Measurements from ENCODE around the gene INS. TPM values are rescaled to one million over a fixed set of nuclear protein-coding genes. Genes with fewer than 3 reads are reported as not detected.
A peak's percentile ranks its signal among the peaks of the same experiment; 100 is the strongest.

Gene INS
- total RNA-seq, 2 donors from 2014 or later: 1,947 to 16,276 TPM

GRCh38 chr11:2146051-2146450 lies 15.0 kb downstream of the INS start:
- WGBS, 2 donors: 31 to 47% methylated on average over 16 to 19 of the region's 19 CpGs
- Histone ChIP-seq H3K9me3 (no peaks in the 10 kb centered on the region), H3K36me3 (replicated peaks in 1 of 2; ENCODE audit: insufficient read depth in 1 of 2, low read depth in 2 of 2) (no peaks in the 10 kb centered on the region), H3K27ac (no peak overlapping the region), H3K27me3 (peaks cover 0 to 44% of the 10 kb centered on the region in 2 donors), H3K4me1 (peaks cover 11% of the 10 kb centered on the region), H3K4me3 (no peak overlapping the region)
- no peak for TF ChIP-seq CTCF (IDR thresholded peaks at IDR 0.05)
- no peak for TF ChIP-seq POLR2A (IDR thresholded peaks at IDR 0.05)
- intact Hi-C loops (cut with DNase I): no loop called here
- DNase-seq: no peak
- no peak for ATAC-seq

DNA sequence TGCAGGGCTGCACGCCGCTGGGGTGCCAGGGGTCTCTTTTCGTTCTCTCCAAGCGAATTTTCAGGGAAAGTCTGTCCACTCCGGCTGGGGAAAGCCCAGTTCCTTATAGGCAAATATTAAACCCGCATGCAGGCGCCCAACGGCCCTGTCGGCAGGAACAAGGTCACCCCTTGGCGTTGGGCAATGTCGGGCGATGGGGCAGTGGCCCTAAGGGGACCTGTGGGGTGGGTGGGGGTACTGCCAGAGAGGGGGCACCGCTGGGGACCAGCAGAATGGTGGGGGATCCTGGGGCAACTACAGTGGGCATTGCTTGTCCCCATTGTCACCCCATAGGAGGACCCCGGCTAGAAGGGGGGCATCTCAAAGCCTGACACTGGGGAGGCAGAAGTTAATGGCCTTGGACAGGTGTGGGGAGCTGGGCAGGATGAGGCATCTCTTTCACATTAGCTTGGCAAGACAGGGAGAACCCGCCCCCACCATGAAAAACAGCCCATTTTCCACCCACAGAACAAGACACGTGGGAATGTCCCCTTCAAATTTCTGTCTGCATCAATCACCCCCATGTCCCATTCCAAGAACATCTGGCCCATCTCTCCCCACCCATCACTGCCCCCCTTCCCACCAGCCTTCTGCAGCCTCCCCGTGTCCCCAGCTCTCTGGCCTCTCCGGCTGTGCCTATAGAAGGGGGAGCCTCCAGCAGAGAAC lies 16.3 kb downstream of the INS start:
- Histone ChIP-seq H3K36me3 (replicated peaks in 1 of 2; ENCODE audit: insufficient read depth in 1 of 2, low read depth in 2 of 2) (no peaks in the 10 kb centered on the region), H3K9me3 (no peaks in the 10 kb centered on the region), H3K4me3 (no peak overlapping the region), H3K27ac (no peak overlapping the region), H3K27me3 (peaks cover 0 to 48% of the 10 kb centered on the region in 2 donors), H3K4me1 (peaks cover 21% of the 10 kb centered on the region)
- ATAC-seq (no peak), DNase-seq (no peak)
- 10 to 15% methylated on average over 10 to 18 of the region's 18 CpGs for WGBS, 2 donors
- intact Hi-C loops (cut with DNase I): no loop called here
- no peak for TF ChIP-seq POLR2A (IDR thresholded peaks at IDR 0.05)

DNA sequence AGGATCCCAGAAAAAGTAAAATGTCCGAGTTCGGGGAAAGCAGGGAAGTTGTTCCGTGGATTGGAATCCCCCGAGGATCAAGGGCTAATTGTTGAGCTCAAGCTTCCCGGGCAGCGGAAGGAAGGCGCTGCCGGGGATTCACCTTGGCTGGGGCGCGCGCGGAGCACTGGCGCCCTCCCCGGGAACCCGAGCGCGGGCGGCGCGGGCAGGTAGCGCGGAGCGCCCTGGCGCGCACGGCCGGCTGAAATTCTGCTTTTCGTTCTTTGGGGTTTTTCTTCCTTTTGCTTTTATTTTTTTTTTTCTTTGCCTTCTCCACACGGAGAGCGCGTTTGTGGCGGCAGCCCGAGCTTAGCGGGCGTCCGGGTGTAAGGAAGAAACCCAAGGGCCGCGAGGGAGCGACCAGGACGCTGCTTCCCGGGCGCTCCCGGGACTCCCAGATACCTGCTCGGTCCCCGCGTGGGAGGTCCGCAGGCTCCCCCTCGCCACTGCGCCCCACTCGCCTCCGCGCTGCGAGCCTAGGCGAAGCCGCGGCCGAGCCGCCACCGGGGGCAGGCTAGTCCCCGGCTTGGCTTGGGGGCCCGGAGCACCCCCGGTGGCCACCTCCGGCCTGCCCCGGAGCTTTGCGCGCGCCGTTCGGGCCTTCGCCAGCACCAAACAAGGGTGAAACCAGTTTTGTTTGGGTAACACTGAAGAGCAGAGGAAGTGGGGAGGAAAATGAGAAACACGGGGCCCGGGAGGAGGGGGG lies 17.0 kb downstream of the INS start:
- no peaks in the 10 kb centered on the region for H3K9me3 ChIP-seq
- ATAC-seq (no peak), DNase-seq (no peak)
- 1 to 7% methylated on average over 56 to 72 of the region's 72 CpGs for WGBS, 2 donors
- peaks cover 23% of the 10 kb centered on the region for H3K4me1 ChIP-seq
- no peaks in the 10 kb centered on the region for H3K36me3 ChIP-seq (replicated peaks in 1 of 2; ENCODE audit: insufficient read depth in 1 of 2, low read depth in 2 of 2)
- intact Hi-C loops (cut with DNase I): no loop called here
- peak in 1 of 7 experiments; percentile 31 for TF ChIP-seq CTCF (IDR thresholded peaks at IDR 0.05)
- TF ChIP-seq POLR2A (IDR thresholded peaks at IDR 0.05): no peak
- H3K27ac ChIP-seq: no peak overlapping the region
- H3K4me3 ChIP-seq: no peak overlapping the region
- peaks cover 0 to 50% of the 10 kb centered on the region in 2 donors for H3K27me3 ChIP-seq

- Histone ChIP-seq H3K27me3 (peaks cover 0 to 50% of the 10 kb centered on the region in 2 donors), H3K4me1 (peaks cover 23% of the 10 kb centered on the region), H3K27ac (no peak overlapping the region), H3K36me3 (replicated peaks in 1 of 2; ENCODE audit: insufficient read depth in 1 of 2, low read depth in 2 of 2) (no peaks in the 10 kb centered on the region), H3K9me3 (no peaks in the 10 kb centered on the region), H3K4me3 (no peak overlapping the region)
- WGBS, 2 donors: 2 to 10% methylated on average over 12 of the region's 12 CpGs
- intact Hi-C loops (cut with DNase I): no loop called here
- no peak for ATAC-seq
- TF ChIP-seq CTCF (IDR thresholded peaks at IDR 0.05) (no peak), POLR2A (IDR thresholded peaks at IDR 0.05) (no peak)
- DNase-seq: no peak
Measured at GRCh38 chr11:2143477-2143798, 17.6 kb downstream of the INS start.

GRCh38 chr11:2142762-2143202 lies 18.2 kb downstream of the INS start:
- DNase-seq (no peak), ATAC-seq (no peak)
- no peak overlapping the region for H3K4me3 ChIP-seq
- H3K36me3 ChIP-seq (replicated peaks in 1 of 2; ENCODE audit: insufficient read depth in 1 of 2, low read depth in 2 of 2): no peaks in the 10 kb centered on the region
- H3K27ac ChIP-seq: no peak overlapping the region
- no peaks in the 10 kb centered on the region for H3K9me3 ChIP-seq
- peaks cover 0 to 51% of the 10 kb centered on the region in 2 donors for H3K27me3 ChIP-seq
- H3K4me1 ChIP-seq: peaks cover 24% of the 10 kb centered on the region
- TF ChIP-seq CTCF (IDR thresholded peaks at IDR 0.05): no peak
- no peak for TF ChIP-seq POLR2A (IDR thresholded peaks at IDR 0.05)
- intact Hi-C loops (cut with DNase I): no loop called here
- 12 to 18% methylated on average over 6 of the region's 6 CpGs for WGBS, 2 donors

All from body of pancreas (tissue), 4 donors.